Spleen (tissue), 7 donors: Measurements from ENCODE around the gene HRG.

Experiments
- CTCF ChIP-seq, 11 experiments: fragments of 200-600 bp in 7 of 11; fragments of 450-650 bp in 4 of 11; sonication (generic) in 4 of 11; IDR thresholded peaks in 8 of 11; conservative IDR thresholded peaks in 3 of 11; 1 replicate in 7 of 11; 2 replicates in 4 of 11; pipeline versions ENCODE4 v1.4.0 to v1.8.0; 2016 to 2021; ENCODE audit warnings: antibody characterized with exemption in 11 of 11, inconsistent platforms in 4 of 11, mild to moderate bottlenecking in 1 of 11
- POLR2A ChIP-seq, 3 donors: fragments of 450-650 bp; IDR thresholded peaks; one replicate each; pipeline ENCODE4 v1.5.1; 2017; ENCODE audit warnings: antibody characterized with exemption in 3 of 3, mild to moderate bottlenecking in 1 of 3
- donor health status: DM: no; HTN: no; CAD: no; lungs with moderate emphysema.
- donor health status: DM: no; HTN: no; CAD: no.
- donor health status: DM: no; HTN: no; CAD: no.

- TF ChIP-seq POLR2A (IDR thresholded peaks at IDR 0.05), result no peak
- TF ChIP-seq CTCF (IDR thresholded peaks at IDR 0.05 in 8 of 11, conservative IDR thresholded peaks at IDR 0.05 in 3 of 11), result no peak
Observed at GRCh38 chr3:186683979-186684378, 18.2 kb downstream of the HRG start.
